OCI-LY3 (cell line): ENCODE measurements around the gene MACF1.

Source experiments
- H2AFZ ChIP-seq: fragments of 200-600, 300-600 bp; shearing (Covaris generic); 2 replicates; pipeline ENCODE4 v1.6.0; 2014; ENCODE audit warnings: antibody characterized with exemption, low read depth, low read length
- H3K27ac ChIP-seq: fragments of 200-600, 300-600 bp; sonication (generic); 2 replicates; pipeline ENCODE4 v1.5.1; 2014; ENCODE audit warnings: mild to moderate bottlenecking, low read length, moderate library complexity, mixed read lengths
- H3K27me3 ChIP-seq: fragments of 200-600, 300-600 bp; sonication (generic); 2 replicates; pipeline ENCODE4 v1.6.1; 2014; ENCODE audit warnings: low read depth, low read length, mixed read lengths
- H3K36me3 ChIP-seq: fragments of 200-600, 300-600 bp; sonication (generic); replicated peaks from 2 replicates; pipeline ENCODE3; 2014; ENCODE audit warnings: low read depth, low read length, mixed read lengths
- H3K4me1 ChIP-seq: fragments of 300-600, 200-600 bp; sonication (generic); 2 replicates; pipeline ENCODE4 v1.6.1; 2014; ENCODE audit warnings: low read length, mixed read lengths
- H3K4me2 ChIP-seq: fragments of 200-600, 300-600 bp; sonication (generic); 2 replicates; pipeline ENCODE4 v1.6.1; 2014; ENCODE audit warnings: low read length, mixed read lengths
- H3K4me3 ChIP-seq: fragments of 300-600, 200-600 bp; sonication (generic); 2 replicates; pipeline ENCODE4 v1.5.1; 2014; ENCODE audit warnings: antibody characterized with exemption, mild to moderate bottlenecking, low read length, moderate library complexity
- H3K79me2 ChIP-seq: fragments of 300-600, 200-600 bp; shearing (Covaris generic); 2 replicates; pipeline ENCODE4 v1.6.1; 2014; ENCODE audit warnings: mild to moderate bottlenecking, low read length, mixed read lengths
- H3K9ac ChIP-seq: fragments of 300-600, 200-600 bp; shearing (Covaris generic); 2 replicates; pipeline ENCODE4 v1.6.0; 2014; ENCODE audit warnings: mild to moderate bottlenecking, low read length, moderate library complexity
- H3K9me3 ChIP-seq: fragments of 200-600, 300-600 bp; shearing (Covaris generic); 2 replicates; pipeline ENCODE4 v1.6.1; 2014; ENCODE audit warnings: low read length, mixed read lengths; ENCODE audit not compliant: insufficient read depth
- H4K20me1 ChIP-seq: fragments of 200-600, 300-600 bp; sonication (generic); 2 replicates; pipeline ENCODE4 v1.6.1; 2016; ENCODE audit warnings: low read length, mixed read lengths; ENCODE audit not compliant: insufficient read depth
- EZH2phosphoT487 ChIP-seq: fragments of 200-600 bp; shearing (Covaris generic); IDR thresholded peaks from 2 replicates; pipeline ENCODE4 v1.6.1; 2018; ENCODE audit warnings: antibody characterized with exemption, mixed run types, low read depth
- TF ChIP-seq, protein P1 (sequence below): fragments of 200-600, 300-600 bp; sonication (generic); IDR thresholded peaks from 2 replicates; pipeline ENCODE4 v1.5.1; 2014; ENCODE audit warnings: antibody characterized with exemption, low read length, low read depth

MACF1 gene

DNA sequence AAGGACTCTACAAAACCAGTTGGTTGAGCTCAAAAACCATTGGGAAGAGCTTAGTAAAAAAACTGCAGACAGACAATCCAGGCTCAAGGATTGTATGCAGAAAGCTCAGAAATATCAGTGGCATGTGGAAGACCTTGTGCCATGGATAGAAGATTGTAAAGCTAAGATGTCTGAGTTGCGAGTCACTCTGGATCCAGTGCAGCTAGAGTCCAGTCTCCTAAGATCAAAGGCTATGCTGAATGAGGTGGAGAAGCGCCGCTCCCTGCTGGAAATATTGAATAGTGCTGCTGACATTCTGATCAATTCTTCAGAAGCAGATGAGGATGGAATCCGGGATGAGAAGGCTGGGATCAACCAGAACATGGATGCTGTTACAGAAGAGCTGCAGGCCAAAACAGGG is 183.0 kb downstream of the MACF1 start:
- Histone ChIP-seq H3K79me2 (no peaks in the 10 kb centered on the region), H3K36me3 (peaks cover 10% of the 10 kb centered on the region), H3K4me3 (no peak overlapping the region), H3K27ac (no peak overlapping the region), H2AFZ (no peak overlapping the region), H3K9me3 (no peaks in the 10 kb centered on the region), H4K20me1 (no peaks in the 10 kb centered on the region), H3K4me2 (no peak overlapping the region), H3K4me1 (peaks cover 2% of the 10 kb centered on the region; the same call in 1 of the 2 replicates), H3K9ac (no peak overlapping the region), H3K27me3 (no peaks in the 10 kb centered on the region)
- TF ChIP-seq, protein P1, sequence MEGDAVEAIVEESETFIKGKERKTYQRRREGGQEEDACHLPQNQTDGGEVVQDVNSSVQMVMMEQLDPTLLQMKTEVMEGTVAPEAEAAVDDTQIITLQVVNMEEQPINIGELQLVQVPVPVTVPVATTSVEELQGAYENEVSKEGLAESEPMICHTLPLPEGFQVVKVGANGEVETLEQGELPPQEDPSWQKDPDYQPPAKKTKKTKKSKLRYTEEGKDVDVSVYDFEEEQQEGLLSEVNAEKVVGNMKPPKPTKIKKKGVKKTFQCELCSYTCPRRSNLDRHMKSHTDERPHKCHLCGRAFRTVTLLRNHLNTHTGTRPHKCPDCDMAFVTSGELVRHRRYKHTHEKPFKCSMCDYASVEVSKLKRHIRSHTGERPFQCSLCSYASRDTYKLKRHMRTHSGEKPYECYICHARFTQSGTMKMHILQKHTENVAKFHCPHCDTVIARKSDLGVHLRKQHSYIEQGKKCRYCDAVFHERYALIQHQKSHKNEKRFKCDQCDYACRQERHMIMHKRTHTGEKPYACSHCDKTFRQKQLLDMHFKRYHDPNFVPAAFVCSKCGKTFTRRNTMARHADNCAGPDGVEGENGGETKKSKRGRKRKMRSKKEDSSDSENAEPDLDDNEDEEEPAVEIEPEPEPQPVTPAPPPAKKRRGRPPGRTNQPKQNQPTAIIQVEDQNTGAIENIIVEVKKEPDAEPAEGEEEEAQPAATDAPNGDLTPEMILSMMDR, result peak; percentile 7; the same call in 1 of the 2 replicates
- TF ChIP-seq EZH2phosphoT487, result no peak

- Histone ChIP-seq H3K79me2 (peaks cover 12% of the 10 kb centered on the region), H4K20me1 (peaks cover 12% of the 10 kb centered on the region), H3K27ac (no peak overlapping the region), H3K4me1 (peaks cover 15% of the 10 kb centered on the region), H3K9ac (no peak overlapping the region), H2AFZ (no peak overlapping the region), H3K36me3 (peaks cover 10% of the 10 kb centered on the region), H3K27me3 (no peaks in the 10 kb centered on the region), H3K4me3 (no peak overlapping the region), H3K4me2 (no peak overlapping the region), H3K9me3 (no peaks in the 10 kb centered on the region)
- no peak for TF ChIP-seq EZH2phosphoT487
- TF ChIP-seq, protein P1, result no peak
Observed at GRCh38 chr1:39391691-39392679, 187.5 kb downstream of the MACF1 start.

GRCh38 chr1:39392851-39393573 is 188.5 kb downstream of the MACF1 start:
- peaks cover 8% of the 10 kb centered on the region for H3K36me3 ChIP-seq
- TF ChIP-seq, protein P1, result no peak
- TF ChIP-seq EZH2phosphoT487, result no peak
- H3K27ac ChIP-seq, result no peak overlapping the region
- no peak overlapping the region for H3K9ac ChIP-seq
- peaks cover 12% of the 10 kb centered on the region for H4K20me1 ChIP-seq
- peaks cover 12% of the 10 kb centered on the region for H3K79me2 ChIP-seq
- H3K4me3 ChIP-seq, result no peak overlapping the region
- peaks cover 15% of the 10 kb centered on the region for H3K4me1 ChIP-seq
- no peak overlapping the region for H3K4me2 ChIP-seq
- H3K9me3 ChIP-seq, result no peaks in the 10 kb centered on the region
- H2AFZ ChIP-seq, result no peak overlapping the region
- no peaks in the 10 kb centered on the region for H3K27me3 ChIP-seq

DNA sequence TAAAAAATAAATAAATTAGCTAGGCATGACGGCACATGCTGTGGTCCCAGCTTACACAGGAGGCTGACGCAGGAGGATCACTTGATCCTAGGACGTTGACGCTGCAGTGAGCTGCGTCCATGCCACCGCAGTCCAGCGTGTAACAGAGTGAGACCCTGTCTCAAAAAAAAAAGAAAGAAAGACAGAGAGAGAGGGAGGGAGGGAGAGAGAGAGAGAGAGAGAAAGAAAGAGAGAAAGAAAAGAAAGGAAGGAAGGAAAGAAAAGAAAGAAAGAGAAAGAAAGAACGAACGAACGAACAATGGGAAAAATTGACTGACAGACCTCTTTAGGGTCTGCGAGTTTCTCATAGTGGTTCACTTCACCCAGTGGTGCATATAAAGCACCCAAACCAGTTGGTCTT is 189.2 kb downstream of the MACF1 start:
- Histone ChIP-seq H3K27me3 (no peaks in the 10 kb centered on the region), H3K36me3 (peaks cover 7% of the 10 kb centered on the region), H3K27ac (no peak overlapping the region), H2AFZ (no peak overlapping the region), H3K9me3 (no peaks in the 10 kb centered on the region), H3K4me1 (peaks cover 21% of the 10 kb centered on the region), H3K4me2 (no peak overlapping the region), H4K20me1 (peaks cover 12% of the 10 kb centered on the region), H3K9ac (no peak overlapping the region), H3K4me3 (no peak overlapping the region), H3K79me2 (peaks cover 12% of the 10 kb centered on the region)
- TF ChIP-seq, protein P1, result no peak
- TF ChIP-seq EZH2phosphoT487, result no peak
